ENCODE results near the gene RPLP2. TPM values are rescaled to one million over a fixed set of nuclear protein-coding genes. Genes with fewer than 3 reads are reported as not detected.

RPLP2 gene
- total RNA-seq, 1 donor from 2014 or later = 1,651 TPM

GRCh38 chr11:823441-824291 lies 13.9 kb downstream of the RPLP2 start:
- H3K27ac Mint-ChIP-seq = no peak overlapping the region
- no peak for DNase-seq (ENCODE audit: low spot score in 2 of 2, unreplicated experiment in 2 of 2)
- peaks cover 18% of the 10 kb centered on the region for H3K27me3 Mint-ChIP-seq (ENCODE audit: low read depth)
- H3K4me1 Mint-ChIP-seq = peaks cover 19% of the 10 kb centered on the region
- H3K9me3 Mint-ChIP-seq = no peaks in the 10 kb centered on the region
- H3K36me3 Mint-ChIP-seq = peaks cover 7% of the 10 kb centered on the region
- H3K4me3 Mint-ChIP-seq = no peak overlapping the region
- TF ChIP-seq, protein P1, sequence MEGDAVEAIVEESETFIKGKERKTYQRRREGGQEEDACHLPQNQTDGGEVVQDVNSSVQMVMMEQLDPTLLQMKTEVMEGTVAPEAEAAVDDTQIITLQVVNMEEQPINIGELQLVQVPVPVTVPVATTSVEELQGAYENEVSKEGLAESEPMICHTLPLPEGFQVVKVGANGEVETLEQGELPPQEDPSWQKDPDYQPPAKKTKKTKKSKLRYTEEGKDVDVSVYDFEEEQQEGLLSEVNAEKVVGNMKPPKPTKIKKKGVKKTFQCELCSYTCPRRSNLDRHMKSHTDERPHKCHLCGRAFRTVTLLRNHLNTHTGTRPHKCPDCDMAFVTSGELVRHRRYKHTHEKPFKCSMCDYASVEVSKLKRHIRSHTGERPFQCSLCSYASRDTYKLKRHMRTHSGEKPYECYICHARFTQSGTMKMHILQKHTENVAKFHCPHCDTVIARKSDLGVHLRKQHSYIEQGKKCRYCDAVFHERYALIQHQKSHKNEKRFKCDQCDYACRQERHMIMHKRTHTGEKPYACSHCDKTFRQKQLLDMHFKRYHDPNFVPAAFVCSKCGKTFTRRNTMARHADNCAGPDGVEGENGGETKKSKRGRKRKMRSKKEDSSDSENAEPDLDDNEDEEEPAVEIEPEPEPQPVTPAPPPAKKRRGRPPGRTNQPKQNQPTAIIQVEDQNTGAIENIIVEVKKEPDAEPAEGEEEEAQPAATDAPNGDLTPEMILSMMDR (IDR thresholded peaks at IDR 0.05; ENCODE audit: unreplicated experiment) = no peak

GRCh38 chr11:824292-824880 lies 14.6 kb downstream of the RPLP2 start:
- DNase-seq (ENCODE audit: low spot score in 2 of 2, unreplicated experiment in 2 of 2) = no peak
- Mint-ChIP-seq H3K9me3 (no peaks in the 10 kb centered on the region), H3K27ac (no peak overlapping the region), H3K4me3 (no peak overlapping the region), H3K36me3 (peaks cover 7% of the 10 kb centered on the region), H3K4me1 (peaks cover 25% of the 10 kb centered on the region), H3K27me3 (ENCODE audit: low read depth) (peaks cover 25% of the 10 kb centered on the region)
- TF ChIP-seq, protein P1 (IDR thresholded peaks at IDR 0.05; ENCODE audit: unreplicated experiment) = no peak

DNA sequence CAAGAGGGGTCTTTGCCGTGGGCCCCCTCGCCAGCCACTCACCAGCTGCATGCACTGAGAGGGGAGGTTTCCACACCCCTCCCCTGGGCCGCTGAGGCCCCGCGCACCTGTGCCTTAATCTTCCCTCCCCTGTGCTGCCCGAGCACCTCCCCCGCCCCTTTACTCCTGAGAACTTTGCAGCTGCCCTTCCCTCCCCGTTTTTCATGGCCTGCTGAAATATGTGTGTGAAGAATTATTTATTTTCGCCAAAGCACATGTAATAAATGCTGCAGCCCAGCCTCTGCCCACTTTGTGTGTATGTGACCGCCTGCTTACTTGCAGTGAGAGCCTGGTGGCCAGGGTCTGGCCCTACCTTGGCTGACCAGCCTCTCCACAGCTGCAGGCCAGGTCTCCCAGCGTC lies 15.2 kb downstream of the RPLP2 start:
- H3K4me3 Mint-ChIP-seq = no peak overlapping the region
- H3K27ac Mint-ChIP-seq = no peak overlapping the region
- no peak for DNase-seq (ENCODE audit: low spot score in 2 of 2, unreplicated experiment in 2 of 2)
- H3K9me3 Mint-ChIP-seq = no peaks in the 10 kb centered on the region
- peaks cover 7% of the 10 kb centered on the region for H3K36me3 Mint-ChIP-seq
- TF ChIP-seq, protein P1 (IDR thresholded peaks at IDR 0.05; ENCODE audit: unreplicated experiment) = no peak
- H3K4me1 Mint-ChIP-seq = peaks cover 25% of the 10 kb centered on the region
- peaks cover 31% of the 10 kb centered on the region for H3K27me3 Mint-ChIP-seq (ENCODE audit: low read depth)

- no peak for DNase-seq (ENCODE audit: low spot score in 2 of 2, unreplicated experiment in 2 of 2)
- peaks cover 29% of the 10 kb centered on the region for H3K4me1 Mint-ChIP-seq
- H3K4me3 Mint-ChIP-seq = no peak overlapping the region
- peaks cover 36% of the 10 kb centered on the region for H3K27me3 Mint-ChIP-seq (ENCODE audit: low read depth)
- TF ChIP-seq, protein P1 (IDR thresholded peaks at IDR 0.05; ENCODE audit: unreplicated experiment) = no peak
- no peak overlapping the region for H3K27ac Mint-ChIP-seq
- no peaks in the 10 kb centered on the region for H3K9me3 Mint-ChIP-seq
- peaks cover 7% of the 10 kb centered on the region for H3K36me3 Mint-ChIP-seq
Observed at GRCh38 chr11:825366-826226, 15.8 kb downstream of the RPLP2 start.

- Mint-ChIP-seq H3K27me3 (ENCODE audit: low read depth) (peaks cover 39% of the 10 kb centered on the region), H3K36me3 (peaks cover 7% of the 10 kb centered on the region), H3K9me3 (no peaks in the 10 kb centered on the region), H3K4me3 (peak overlapping the region; percentile 58), H3K27ac (no peak overlapping the region), H3K4me1 (peaks cover 24% of the 10 kb centered on the region)
- no peak for DNase-seq (ENCODE audit: low spot score in 2 of 2, unreplicated experiment in 2 of 2)
- TF ChIP-seq, protein P1 (IDR thresholded peaks at IDR 0.05; ENCODE audit: unreplicated experiment) = no peak
Observed at GRCh38 chr11:826227-826621, 16.5 kb downstream of the RPLP2 start.
